HG03520 (cell line): Measurements from ENCODE around the gene IMP3.
"Not testable (repeated sequence)": the region's sequence is repeated elsewhere in the genome, so short reads cannot be mapped to it uniquely, and the experiment has no call there.

Source experiments
- ATAC-seq: cut with Tn5 transposase; IDR thresholded peaks from one replicate; pipeline ENCODE4 v1.9.1; 2021; ENCODE audit warnings: mild to moderate bottlenecking, moderate library complexity; ENCODE audit not compliant: unreplicated experiment

Gene IMP3

DNA sequence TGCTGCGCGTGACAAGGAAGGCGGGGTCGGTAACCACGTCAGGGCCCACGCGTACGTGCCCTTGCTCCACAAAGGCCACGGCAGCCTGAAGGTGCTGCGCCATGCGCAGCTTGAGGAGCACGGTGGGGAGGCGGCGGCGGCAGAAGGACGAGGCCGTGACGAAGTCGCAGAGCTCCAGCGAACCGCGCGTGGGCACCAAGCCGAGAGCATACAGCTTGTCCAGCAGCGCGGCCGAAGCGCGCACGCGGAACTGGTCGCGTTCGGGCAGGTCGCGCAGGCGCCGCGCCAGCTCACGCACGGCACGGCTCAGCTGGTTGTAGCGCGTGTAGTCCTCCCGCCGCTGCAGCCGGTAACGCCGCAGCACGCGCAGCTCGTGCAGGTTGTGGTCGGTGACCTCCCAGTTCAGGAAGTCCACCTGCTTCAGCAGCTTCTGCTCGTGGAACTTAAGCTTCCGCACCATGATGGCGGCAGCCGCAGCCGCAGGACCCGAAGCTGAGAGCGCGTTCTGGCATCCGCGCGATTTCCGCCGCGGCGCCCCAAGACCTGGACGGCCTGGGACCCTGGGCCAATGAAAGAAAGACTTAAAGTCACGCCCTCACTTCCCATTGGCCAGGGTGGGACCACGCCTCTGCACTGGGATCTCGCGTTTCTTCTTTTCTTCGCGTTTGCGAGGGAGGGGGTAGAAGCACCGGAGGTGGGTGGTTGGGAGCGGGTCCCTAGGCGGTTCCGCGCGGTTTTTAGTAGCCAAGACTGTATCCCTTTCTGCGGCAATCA, at the start of gene IMP3:
Gene IMP3, minus strand, starts transcription at position 516 of the 774 bp plus-strand sequence. Its CDS starts 56 bp downstream, at position 460.
- peak; percentile 94 for ATAC-seq

GRCh38 chr15:75689429-75689828, 49.4 kb upstream of the IMP3 start:
- not testable (repeated sequence) for ATAC-seq

- ATAC-seq = no peak
Observed at GRCh38 chr15:75688831-75689230, 48.8 kb upstream of the IMP3 start.

GRCh38 chr15:75688278-75688557, 48.2 kb upstream of the IMP3 start:
- no peak for ATAC-seq

- no peak for ATAC-seq
Observed at GRCh38 chr15:75687486-75688277, 47.7 kb upstream of the IMP3 start.

- not testable (repeated sequence) for ATAC-seq
Observed at GRCh38 chr15:75686212-75686642, 46.2 kb upstream of the IMP3 start.

DNA sequence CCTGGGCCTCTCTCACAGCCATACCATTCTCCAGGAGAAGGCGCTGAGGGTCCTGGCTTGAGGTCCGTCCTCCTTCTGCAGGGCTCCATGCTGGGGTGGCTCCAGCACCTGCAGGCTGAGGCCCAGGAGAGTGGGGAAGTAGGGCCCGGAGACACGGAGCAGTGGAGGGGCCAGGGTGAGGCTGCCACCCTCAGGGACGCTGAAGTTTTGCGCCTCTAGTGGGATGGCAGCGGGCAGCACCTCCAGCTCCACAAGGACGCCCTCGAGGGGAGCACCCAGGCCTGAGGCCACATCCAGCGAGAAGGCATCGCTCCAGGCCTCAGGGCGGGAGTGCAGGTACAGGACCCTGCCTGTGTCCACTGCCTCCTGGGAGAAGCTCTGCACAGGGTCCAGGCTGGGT, 45.2 kb upstream of the IMP3 start:
- no peak for ATAC-seq

GRCh38 chr15:75684648-75685047, 44.6 kb upstream of the IMP3 start:
- no peak for ATAC-seq

- ATAC-seq = not testable (repeated sequence)
Observed at GRCh38 chr15:75683646-75684312, 43.8 kb upstream of the IMP3 start.

DNA sequence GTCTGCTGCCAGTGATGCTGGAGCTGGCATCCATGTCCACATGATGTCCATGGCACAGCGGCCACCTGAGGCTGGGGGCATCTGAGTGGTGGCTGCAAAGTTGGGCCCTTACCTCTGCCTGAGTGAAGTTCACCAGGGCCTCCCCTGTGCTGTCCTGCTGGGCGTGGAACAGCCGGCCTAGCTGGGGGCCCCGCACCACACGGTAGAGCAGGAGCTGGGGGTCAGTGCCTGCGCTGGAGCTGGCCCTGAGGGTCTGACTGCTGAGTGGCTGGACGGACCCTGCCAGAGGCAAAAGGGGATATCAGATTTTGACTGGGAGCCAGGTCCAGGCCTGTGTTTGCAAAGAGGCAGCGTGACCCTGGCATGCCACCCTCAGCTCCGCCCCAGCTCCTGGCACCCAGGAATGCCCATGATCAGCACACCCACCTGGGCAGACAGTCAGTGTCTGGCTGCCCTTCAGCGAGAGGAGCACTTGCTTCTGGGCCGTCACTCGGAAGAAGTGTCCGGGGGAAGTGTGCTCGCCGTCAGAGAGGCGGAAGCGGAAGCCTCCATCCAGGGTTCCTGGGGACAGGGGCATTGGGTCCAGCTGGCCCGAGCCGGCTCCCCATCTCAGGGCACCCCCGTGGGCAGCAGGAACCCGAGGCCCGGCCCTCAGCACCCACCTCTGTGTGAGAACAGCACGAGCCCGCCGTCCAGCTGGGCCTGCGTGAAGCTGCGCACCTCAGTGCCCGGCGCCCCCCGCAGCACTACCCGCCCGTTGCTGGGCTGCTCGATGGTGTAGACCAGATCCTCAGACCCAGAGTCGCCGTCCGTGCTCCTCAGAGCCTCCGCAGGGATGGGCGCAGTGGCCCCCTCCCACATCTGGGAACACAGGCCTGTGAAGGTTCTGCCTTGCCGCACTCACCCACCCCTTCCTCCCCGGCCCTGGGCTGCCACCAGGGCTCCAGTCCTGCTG, 42.4 kb upstream of the IMP3 start:
- no peak for ATAC-seq

DNA sequence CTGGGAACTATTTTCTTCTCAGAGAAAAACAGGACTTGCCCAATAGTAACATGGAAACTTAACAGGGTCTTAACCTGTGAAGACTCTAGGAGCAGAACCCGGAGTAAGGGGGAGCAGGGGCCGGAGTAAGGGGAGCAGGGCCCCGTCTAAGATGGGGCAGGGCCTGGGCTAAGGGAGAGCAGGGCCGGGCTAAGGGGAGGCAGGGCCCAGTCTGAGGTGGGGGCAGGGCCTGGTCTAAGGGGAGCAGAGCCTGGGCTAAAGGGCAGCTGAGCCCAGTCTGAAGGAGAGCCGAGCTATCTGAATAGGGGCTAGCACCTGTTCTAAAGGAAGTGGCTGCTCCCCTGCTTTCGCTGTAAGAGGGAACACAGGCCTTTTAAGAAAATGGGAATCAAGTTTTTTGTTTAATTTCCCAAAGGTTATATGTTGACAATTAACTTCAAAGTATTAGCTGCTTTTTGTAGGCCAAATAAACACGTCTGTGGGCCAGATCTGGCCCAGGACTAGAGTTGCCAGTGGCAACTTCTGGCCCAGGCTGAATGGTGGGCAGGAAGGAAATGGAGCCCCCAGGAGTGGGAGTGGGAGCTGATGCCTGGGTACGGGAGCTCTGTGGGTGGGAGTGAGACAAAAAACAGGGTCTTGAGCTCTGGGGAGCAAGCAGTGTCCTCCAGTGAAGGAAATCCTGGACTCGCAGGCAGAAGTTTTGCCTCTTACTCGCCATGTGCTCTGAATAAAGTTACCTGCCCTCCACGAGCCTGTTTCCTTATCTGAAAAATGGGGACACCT, 40.2 kb upstream of the IMP3 start:
- no peak for ATAC-seq

DNA sequence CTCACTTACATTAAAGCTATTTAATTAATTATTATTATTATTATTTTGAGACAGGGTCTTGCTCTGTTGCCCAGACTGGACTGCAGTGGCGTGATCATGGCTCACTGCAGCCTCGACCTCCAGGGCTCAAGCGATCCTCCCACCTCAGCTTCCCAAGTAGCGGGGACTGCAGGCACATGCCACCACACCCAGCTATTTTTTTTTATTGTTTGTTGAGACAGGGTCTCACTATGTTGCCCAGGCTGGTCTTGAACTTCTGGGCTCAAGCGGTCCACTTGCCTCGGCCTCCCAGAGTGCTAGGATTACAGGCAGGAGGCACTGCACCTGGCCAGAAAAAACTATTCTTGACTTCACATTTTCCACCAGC, 38.3 kb upstream of the IMP3 start:
- not testable (repeated sequence) for ATAC-seq

GRCh38 chr15:75677465-75678323, 37.7 kb upstream of the IMP3 start:
- ATAC-seq = no peak

DNA sequence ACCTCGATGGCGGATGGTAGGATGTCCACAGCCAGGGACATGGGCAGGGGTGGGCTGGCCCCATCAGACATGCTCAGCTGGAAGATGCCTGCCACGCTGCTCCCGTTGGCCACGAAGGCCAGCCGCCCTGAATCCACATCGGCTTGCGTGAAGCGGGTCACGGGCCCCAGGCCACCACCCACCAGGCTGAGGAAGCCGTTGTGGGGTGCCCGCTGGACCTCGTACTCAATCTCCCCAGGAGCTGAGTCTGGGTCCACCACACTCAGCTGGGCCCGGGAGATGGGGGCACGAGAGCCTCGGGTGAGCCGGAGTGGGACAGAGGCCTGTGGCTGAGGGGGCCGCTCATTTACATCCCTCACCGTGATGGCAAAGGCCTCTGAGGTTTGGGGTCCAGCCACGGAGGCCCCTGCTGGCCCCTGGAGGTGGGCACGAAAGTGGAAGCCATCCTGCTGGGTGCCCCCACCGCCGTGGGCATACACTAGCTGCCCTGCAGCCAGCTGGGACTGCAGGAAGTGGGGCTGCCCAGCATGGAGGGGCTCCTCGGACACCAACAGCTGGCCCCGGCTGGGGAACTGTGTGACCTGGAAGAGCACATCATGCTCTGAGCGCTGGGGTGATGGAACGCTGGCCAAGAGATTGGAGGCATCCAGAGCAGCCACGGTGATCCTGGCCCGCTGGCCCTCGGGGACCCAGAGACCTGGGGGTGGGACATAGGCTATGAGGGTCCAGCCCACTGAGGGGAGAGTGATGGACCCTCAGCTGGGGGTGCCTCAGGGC, 36.9 kb upstream of the IMP3 start:
- ATAC-seq = no peak

- no peak for ATAC-seq
Observed at GRCh38 chr15:75675579-75676404, 35.8 kb upstream of the IMP3 start.

DNA sequence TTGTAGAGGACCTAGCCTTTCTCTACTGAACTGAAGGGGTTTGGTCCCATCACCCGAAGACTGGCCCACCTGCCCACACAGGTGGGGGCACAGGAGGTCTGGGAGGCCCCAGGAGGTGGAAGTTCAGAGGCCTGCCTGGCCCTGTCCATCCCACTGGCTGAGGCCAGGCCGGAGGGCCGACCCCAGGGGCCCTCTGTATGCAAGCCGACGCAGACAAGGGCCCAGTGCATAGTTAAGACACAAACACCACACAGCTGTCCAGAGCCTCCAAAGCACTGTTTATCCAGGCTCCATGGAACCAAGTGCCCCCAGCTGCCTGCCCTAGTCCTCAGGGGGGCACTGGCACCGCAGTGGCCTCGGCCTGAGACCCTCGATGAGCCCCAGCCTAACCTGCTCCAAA, 34.3 kb upstream of the IMP3 start:
- no peak for ATAC-seq
